Measurements from ENCODE around the gene PTPRO. TPM values are rescaled to one million over a fixed set of nuclear protein-coding genes. Genes with fewer than 3 reads are reported as not detected.

PTPRO gene
- total RNA-seq, 1 donor from 2014 or later, result 0.74 TPM

- no peak for TF ChIP-seq CTCF (IDR thresholded peaks at IDR 0.05; ENCODE audit: unreplicated experiment)
- no peak for DNase-seq (ENCODE audit: low spot score)
- Mint-ChIP-seq H3K27ac (ENCODE audit: unreplicated experiment) (no peak overlapping the region), H3K4me1 (ENCODE audit: unreplicated experiment) (no peaks in the 10 kb centered on the region), H3K27me3 (ENCODE audit: unreplicated experiment) (peaks cover 2% of the 10 kb centered on the region), H3K4me3 (ENCODE audit: unreplicated experiment) (no peak overlapping the region), H3K9me3 (ENCODE audit: unreplicated experiment) (no peaks in the 10 kb centered on the region), H3K36me3 (ENCODE audit: low read depth, unreplicated experiment) (no peaks in the 10 kb centered on the region)
Observed at GRCh38 chr12:15458008-15458407, 135.7 kb downstream of the PTPRO start.

DNA sequence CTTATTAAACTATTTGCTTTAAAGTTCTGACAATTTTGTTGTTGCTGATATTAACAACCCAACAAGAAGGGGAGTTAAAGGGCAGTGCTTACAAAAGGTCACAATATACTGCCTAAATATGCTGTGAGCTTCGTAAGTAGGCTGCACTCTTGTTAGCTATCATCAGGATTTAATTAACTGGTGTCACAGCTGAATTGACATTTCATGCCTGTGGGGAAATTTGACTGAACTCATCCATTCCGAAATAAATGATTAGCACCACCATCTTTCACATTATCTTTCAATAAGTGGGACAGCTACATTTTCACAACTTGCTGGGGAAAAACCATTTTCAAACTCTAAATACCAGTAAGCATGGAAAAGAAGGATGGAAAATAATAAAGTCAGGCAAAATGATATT is 146.6 kb downstream of the PTPRO start:
- DNase-seq (ENCODE audit: low spot score), result no peak
- Mint-ChIP-seq H3K27me3 (ENCODE audit: unreplicated experiment) (no peaks in the 10 kb centered on the region), H3K36me3 (ENCODE audit: low read depth, unreplicated experiment) (no peaks in the 10 kb centered on the region), H3K4me1 (ENCODE audit: unreplicated experiment) (no peaks in the 10 kb centered on the region), H3K4me3 (ENCODE audit: unreplicated experiment) (no peak overlapping the region), H3K9me3 (ENCODE audit: unreplicated experiment) (no peaks in the 10 kb centered on the region), H3K27ac (ENCODE audit: unreplicated experiment) (no peak overlapping the region)
- no peak for TF ChIP-seq CTCF (IDR thresholded peaks at IDR 0.05; ENCODE audit: unreplicated experiment)

- no peaks in the 10 kb centered on the region for H3K27me3 Mint-ChIP-seq (ENCODE audit: unreplicated experiment)
- H3K27ac Mint-ChIP-seq (ENCODE audit: unreplicated experiment), result no peak overlapping the region
- H3K36me3 Mint-ChIP-seq (ENCODE audit: low read depth, unreplicated experiment), result no peaks in the 10 kb centered on the region
- no peak for DNase-seq (ENCODE audit: low spot score)
- no peak overlapping the region for H3K4me3 Mint-ChIP-seq (ENCODE audit: unreplicated experiment)
- no peaks in the 10 kb centered on the region for H3K9me3 Mint-ChIP-seq (ENCODE audit: unreplicated experiment)
- no peaks in the 10 kb centered on the region for H3K4me1 Mint-ChIP-seq (ENCODE audit: unreplicated experiment)
- no peak for TF ChIP-seq CTCF (IDR thresholded peaks at IDR 0.05; ENCODE audit: unreplicated experiment)
Observed at GRCh38 chr12:15469356-15469755, 147.0 kb downstream of the PTPRO start.

DNA sequence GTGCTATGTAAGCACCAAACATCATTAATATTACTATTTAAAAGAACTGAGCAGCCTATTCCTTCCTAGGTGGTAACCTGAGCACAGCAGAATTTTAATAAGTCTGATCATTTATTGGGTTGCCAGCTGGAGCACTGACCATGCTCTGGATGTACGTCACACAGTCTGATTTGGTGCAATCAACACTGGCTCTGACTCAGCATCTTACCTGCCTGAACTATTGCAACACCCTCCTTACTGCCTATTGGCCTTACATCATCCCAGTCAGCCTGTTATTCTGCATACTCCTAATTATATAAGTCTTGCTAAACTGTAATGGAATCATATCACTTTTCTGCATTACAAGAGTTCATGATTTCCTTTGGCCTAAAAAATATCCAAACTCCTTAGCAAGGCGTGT is 149.7 kb downstream of the PTPRO start:
- no peak overlapping the region for H3K27ac Mint-ChIP-seq (ENCODE audit: unreplicated experiment)
- H3K4me3 Mint-ChIP-seq (ENCODE audit: unreplicated experiment), result no peak overlapping the region
- no peaks in the 10 kb centered on the region for H3K36me3 Mint-ChIP-seq (ENCODE audit: low read depth, unreplicated experiment)
- no peaks in the 10 kb centered on the region for H3K4me1 Mint-ChIP-seq (ENCODE audit: unreplicated experiment)
- no peak for DNase-seq (ENCODE audit: low spot score)
- H3K9me3 Mint-ChIP-seq (ENCODE audit: unreplicated experiment), result no peaks in the 10 kb centered on the region
- H3K27me3 Mint-ChIP-seq (ENCODE audit: unreplicated experiment), result no peaks in the 10 kb centered on the region
- no peak for TF ChIP-seq CTCF (IDR thresholded peaks at IDR 0.05; ENCODE audit: unreplicated experiment)

DNA sequence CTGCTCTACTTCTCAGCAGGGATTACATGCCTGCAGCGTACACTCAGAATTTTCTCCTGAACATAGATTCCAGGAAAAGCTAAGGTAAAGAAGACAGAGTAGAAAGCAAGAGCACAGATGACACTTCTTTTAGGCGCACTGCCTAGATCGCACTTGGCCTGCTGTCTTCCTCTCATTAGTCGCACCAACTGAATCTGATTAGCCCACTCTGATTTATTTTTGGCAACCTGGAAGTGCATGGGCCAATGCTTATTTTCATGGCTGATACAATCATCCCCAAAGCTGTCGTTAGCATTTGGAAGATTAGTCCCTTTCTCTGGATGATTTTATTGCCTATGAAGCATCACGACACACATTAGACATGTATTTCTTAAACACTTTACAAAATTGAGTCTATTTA is 152.5 kb downstream of the PTPRO start:
- Mint-ChIP-seq H3K4me3 (ENCODE audit: unreplicated experiment) (no peak overlapping the region), H3K36me3 (ENCODE audit: low read depth, unreplicated experiment) (no peaks in the 10 kb centered on the region), H3K27ac (ENCODE audit: unreplicated experiment) (no peak overlapping the region), H3K9me3 (ENCODE audit: unreplicated experiment) (no peaks in the 10 kb centered on the region), H3K4me1 (ENCODE audit: unreplicated experiment) (no peaks in the 10 kb centered on the region), H3K27me3 (ENCODE audit: unreplicated experiment) (no peaks in the 10 kb centered on the region)
- no peak for DNase-seq (ENCODE audit: low spot score)
- no peak for TF ChIP-seq CTCF (IDR thresholded peaks at IDR 0.05; ENCODE audit: unreplicated experiment)

Data from endothelial cell (in vitro differentiated cells).